Esophagus squamous epithelium (tissue), 5 donors: ENCODE data around the gene TM4SF18. TPM values are rescaled to one million over a fixed set of nuclear protein-coding genes. Genes with fewer than 3 reads are reported as not detected.

Experiments used
- DNase-seq: peaks from one replicate; lab custom pipeline; 2025; lab: John Stamatoyannopoulos, UW
- H3K27ac ChIP-seq, 4 donors: fragments of 200-600 bp; sonication (generic); one replicate each; pipeline ENCODE4 v1.5.1; 2016 to 2019; ENCODE audit warnings: mild to moderate bottlenecking in 1 of 4
- H3K27me3 ChIP-seq, 4 donors: fragments of 200-600 bp; sonication (generic); 1 replicate in 3 of 4; 2 replicates in 1 of 4; pipeline versions ENCODE4 v1.5.1 to v1.6.0; 2017 to 2021; ENCODE audit warnings: antibody characterized with exemption in 1 of 4
- H3K36me3 ChIP-seq, 3 donors: fragments of 200-600 bp; sonication (generic); one replicate each; pipeline ENCODE4 v1.5.1; 2016 to 2019
- H3K4me1 ChIP-seq, 3 donors: fragments of 200-600 bp; sonication (generic); one replicate each; pipeline ENCODE4 v1.5.1; 2017 to 2019
- H3K4me3 ChIP-seq, 4 donors: fragments of 200-600 bp; sonication (generic); 1 replicate in 3 of 4; 2 replicates in 1 of 4; pipeline ENCODE4 v1.5.1; 2016 to 2019; ENCODE audit warnings: mild to moderate bottlenecking in 2 of 4, moderate library complexity in 1 of 4
- H3K9me3 ChIP-seq, 3 donors: fragments of 200-600 bp; sonication (generic); one replicate each; pipeline ENCODE4 v1.5.1; 2016 to 2019
- CTCF ChIP-seq, 6 experiments: fragments of 450-650 bp in 4 of 6; fragments of 200-600 bp in 2 of 6; sonication (generic) in 2 of 6; IDR thresholded peaks; one replicate each; pipeline ENCODE4 v1.5.1; 2016 to 2019; ENCODE audit warnings: antibody characterized with exemption in 6 of 6, mild to moderate bottlenecking in 4 of 6, moderate library complexity in 4 of 6
- POLR2A ChIP-seq, 4 donors: fragments of 450-650 bp; IDR thresholded peaks; one replicate each; pipeline ENCODE4 v1.6.1; 2017; ENCODE audit warnings: antibody characterized with exemption in 4 of 4, mild to moderate bottlenecking in 4 of 4, moderate library complexity in 3 of 4
- WGBS, 2 donors: methylation state at CpG; one replicate each; pipeline ENCODE4 v1.1.5; 2018; 5-methylcytosine and 5-hydroxymethylcytosine counted together
- intact Hi-C: fragments of 100-400 bp; cut with DNase I; formaldehyde crosslinking; loops from one replicate; pipeline ENCODE4 v1.15.0; 2022
- total RNA-seq, 4 donors: library from RNA; depleted of rRNA; stranded (reverse); fragments of >200 nt; gene quantifications; one replicate each; pipeline ENCODE4 v1.1.0, GENCODE V29; 2016
- donor health status: DM: yes; HTN: yes; CAD: no.

Gene TM4SF18
- total RNA-seq, 4 donors from 2014 or later, result 0.95 to 5.7 (median 1.6) TPM

GRCh38 chr3:149299938-149300801, 33.3 kb downstream of the TM4SF18 start:
- 22 to 29% methylated on average over 5 of the region's 5 CpGs for WGBS, 2 donors
- peaks cover 6 to 40% (median 28%) of the 10 kb centered on the region in 3 donors for H3K4me1 ChIP-seq
- no peak for DNase-seq
- no peaks in the 10 kb centered on the region for H3K9me3 ChIP-seq
- TF ChIP-seq POLR2A (IDR thresholded peaks at IDR 0.05), result no peak
- no peak for TF ChIP-seq CTCF (IDR thresholded peaks at IDR 0.05)
- no peaks in the 10 kb centered on the region for H3K27me3 ChIP-seq
- peak overlapping the region; percentile 67 to 79 (median 77) for H3K27ac ChIP-seq
- intact Hi-C loops, result no loop called here
- no peaks in the 10 kb centered on the region for H3K36me3 ChIP-seq
- H3K4me3 ChIP-seq, result no peak overlapping the region

GRCh38 chr3:149296972-149297371, 36.5 kb downstream of the TM4SF18 start:
- Histone ChIP-seq H3K27ac (no peak overlapping the region), H3K4me3 (no peak overlapping the region), H3K36me3 (no peaks in the 10 kb centered on the region), H3K9me3 (no peaks in the 10 kb centered on the region), H3K4me1 (peaks cover 6 to 40% (median 28%) of the 10 kb centered on the region in 3 donors), H3K27me3 (no peaks in the 10 kb centered on the region)
- no peak for DNase-seq
- 50 to 59% methylated on average over 2 of the region's 2 CpGs for WGBS, 2 donors
- TF ChIP-seq POLR2A (IDR thresholded peaks at IDR 0.05), result no peak
- TF ChIP-seq CTCF (IDR thresholded peaks at IDR 0.05), result no peak
- intact Hi-C loops, result no loop called here

GRCh38 chr3:149292666-149293065, 40.8 kb downstream of the TM4SF18 start:
- intact Hi-C loops, result no loop called here
- no peak for DNase-seq
- H3K4me3 ChIP-seq, result no peak overlapping the region
- H3K27ac ChIP-seq, result no peak overlapping the region
- H3K27me3 ChIP-seq, result no peaks in the 10 kb centered on the region
- no peaks in the 10 kb centered on the region for H3K36me3 ChIP-seq
- peaks cover 0 to 9% (median 6%) of the 10 kb centered on the region in 3 donors for H3K4me1 ChIP-seq
- no peak for TF ChIP-seq CTCF (IDR thresholded peaks at IDR 0.05)
- TF ChIP-seq POLR2A (IDR thresholded peaks at IDR 0.05), result no peak
- H3K9me3 ChIP-seq, result no peaks in the 10 kb centered on the region
- 63 to 82% methylated on average over 6 of the region's 6 CpGs for WGBS, 2 donors

- no peak overlapping the region for H3K4me3 ChIP-seq
- H3K27ac ChIP-seq, result no peak overlapping the region
- H3K4me1 ChIP-seq, result no peaks in the 10 kb centered on the region
- no peaks in the 10 kb centered on the region for H3K36me3 ChIP-seq
- WGBS, 2 donors, result 25 to 65% methylated on average over 1 to 2 of the region's 2 CpGs
- H3K9me3 ChIP-seq, result no peaks in the 10 kb centered on the region
- no peak for DNase-seq
- no peaks in the 10 kb centered on the region for H3K27me3 ChIP-seq
- TF ChIP-seq POLR2A (IDR thresholded peaks at IDR 0.05) (no peak), CTCF (IDR thresholded peaks at IDR 0.05) (peak in 4 of 6 experiments; percentile 6 to 47 (median 18))
- intact Hi-C loops, result no loop called here
Measured at GRCh38 chr3:149291178-149291577, 42.3 kb downstream of the TM4SF18 start.

- Histone ChIP-seq H3K27ac (no peak overlapping the region), H3K4me1 (no peaks in the 10 kb centered on the region), H3K36me3 (no peaks in the 10 kb centered on the region), H3K27me3 (no peaks in the 10 kb centered on the region), H3K4me3 (no peak overlapping the region), H3K9me3 (no peaks in the 10 kb centered on the region)
- WGBS, 2 donors, result 74 to 84% methylated on average over 5 of the region's 5 CpGs
- intact Hi-C loops, result no loop called here
- TF ChIP-seq POLR2A (IDR thresholded peaks at IDR 0.05), result no peak
- no peak for TF ChIP-seq CTCF (IDR thresholded peaks at IDR 0.05)
- no peak for DNase-seq
Measured at GRCh38 chr3:149288655-149289054, 44.8 kb downstream of the TM4SF18 start.
